ENCODE results near the gene ABLIM3.

Gene ABLIM3

DNA sequence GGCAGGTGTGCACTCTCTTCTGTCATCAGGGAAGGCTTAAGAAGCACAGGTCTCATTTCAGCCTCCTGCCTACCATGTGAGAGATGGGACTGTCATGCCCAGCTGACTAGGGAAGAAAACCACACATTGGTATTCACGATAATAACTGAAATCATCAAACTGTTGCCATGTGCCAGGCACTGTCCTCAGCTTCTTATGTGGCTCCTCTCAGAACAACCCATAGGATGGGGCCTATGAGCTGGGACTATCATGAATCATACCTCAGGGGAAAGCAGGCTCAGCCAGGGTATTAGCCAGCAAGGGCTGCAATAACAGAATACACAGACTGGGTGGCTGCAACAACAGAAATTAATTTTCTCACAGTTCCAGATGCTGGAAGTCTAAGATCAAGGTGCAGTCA lies 133.6 kb downstream of the ABLIM3 start:
- in situ Hi-C loops (cut with MboI; ENCODE audit: low sequenced_read_pairs), result no loop called here
- H3K4me1 ChIP-seq, result peaks cover 3% of the 10 kb centered on the region
- no peaks in the 10 kb centered on the region for H3K36me3 ChIP-seq (replicated peaks)
- H3K9me3 ChIP-seq, result no peaks in the 10 kb centered on the region
- H3K4me3 ChIP-seq, result no peak overlapping the region
- no peaks in the 10 kb centered on the region for H3K27me3 ChIP-seq (ENCODE audit: low read depth)
- DNase-seq (ENCODE audit: low spot score in 2 of 2), result no peak

DNA sequence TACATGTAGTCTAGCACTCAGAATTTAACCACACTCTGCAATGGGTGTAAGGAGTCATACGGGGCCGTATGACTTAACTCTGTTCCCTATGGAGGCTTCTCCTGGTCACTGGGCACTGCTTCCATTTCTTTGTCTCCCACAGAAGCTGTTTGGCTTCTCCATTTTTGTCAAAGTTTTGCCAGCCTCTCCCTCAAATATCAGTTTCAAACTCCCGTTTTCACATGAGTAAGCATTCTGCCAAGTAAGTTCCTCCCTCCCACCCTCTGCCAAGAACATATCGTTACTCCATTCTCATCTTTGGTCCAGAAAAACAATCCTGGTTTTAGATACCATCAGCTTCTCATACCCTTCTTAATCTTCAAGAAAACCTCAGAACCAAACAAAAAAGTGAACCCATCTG lies 136.5 kb downstream of the ABLIM3 start:
- no peaks in the 10 kb centered on the region for H3K4me1 ChIP-seq
- in situ Hi-C loops (cut with MboI; ENCODE audit: low sequenced_read_pairs), result no loop called here
- no peak for DNase-seq (ENCODE audit: low spot score in 2 of 2)
- H3K27me3 ChIP-seq (ENCODE audit: low read depth), result no peaks in the 10 kb centered on the region
- no peaks in the 10 kb centered on the region for H3K36me3 ChIP-seq (replicated peaks)
- no peak overlapping the region for H3K4me3 ChIP-seq
- no peaks in the 10 kb centered on the region for H3K9me3 ChIP-seq

DNA sequence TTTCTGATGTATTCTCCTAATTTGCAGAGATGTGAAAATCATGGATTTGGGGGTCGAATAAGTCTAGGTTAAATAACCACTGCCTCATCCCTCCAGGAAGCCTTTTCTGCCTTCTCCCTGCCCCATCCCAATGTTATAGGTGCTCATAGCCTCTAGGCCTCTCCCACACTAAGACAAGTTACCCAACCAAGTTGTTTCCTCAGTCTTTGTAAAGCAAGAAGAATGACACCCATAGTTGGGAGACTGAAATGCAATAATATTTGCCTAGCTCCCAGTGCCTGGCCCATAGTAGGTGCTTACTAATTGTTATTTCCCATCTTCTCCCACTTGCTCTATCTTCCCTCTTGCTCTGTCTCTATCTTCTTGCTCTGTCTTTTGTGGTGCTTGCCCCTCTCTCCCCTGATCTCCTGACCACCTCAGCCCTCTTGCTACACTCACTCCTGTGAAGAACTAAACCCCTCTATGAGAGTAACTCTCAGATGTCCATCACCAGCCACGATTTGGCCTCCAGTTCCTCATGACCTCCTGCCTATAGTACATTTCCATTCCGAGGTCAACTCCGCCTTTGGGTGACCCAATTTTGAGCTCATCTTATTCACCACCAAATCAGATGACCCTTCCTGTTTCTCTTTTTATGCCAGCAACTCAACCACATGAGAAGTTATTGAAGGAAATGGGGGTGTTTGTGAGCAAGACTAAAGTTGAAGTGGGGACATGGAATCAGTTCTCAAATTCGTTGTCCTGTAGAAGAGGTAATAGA lies 137.3 kb downstream of the ABLIM3 start:
- no peak for DNase-seq (ENCODE audit: low spot score in 2 of 2)
- in situ Hi-C loops (cut with MboI; ENCODE audit: low sequenced_read_pairs), result no loop called here
- H3K4me1 ChIP-seq, result no peaks in the 10 kb centered on the region
- H3K36me3 ChIP-seq (replicated peaks), result no peaks in the 10 kb centered on the region
- no peaks in the 10 kb centered on the region for H3K27me3 ChIP-seq (ENCODE audit: low read depth)
- no peak overlapping the region for H3K4me3 ChIP-seq
- H3K9me3 ChIP-seq, result no peaks in the 10 kb centered on the region

DNA sequence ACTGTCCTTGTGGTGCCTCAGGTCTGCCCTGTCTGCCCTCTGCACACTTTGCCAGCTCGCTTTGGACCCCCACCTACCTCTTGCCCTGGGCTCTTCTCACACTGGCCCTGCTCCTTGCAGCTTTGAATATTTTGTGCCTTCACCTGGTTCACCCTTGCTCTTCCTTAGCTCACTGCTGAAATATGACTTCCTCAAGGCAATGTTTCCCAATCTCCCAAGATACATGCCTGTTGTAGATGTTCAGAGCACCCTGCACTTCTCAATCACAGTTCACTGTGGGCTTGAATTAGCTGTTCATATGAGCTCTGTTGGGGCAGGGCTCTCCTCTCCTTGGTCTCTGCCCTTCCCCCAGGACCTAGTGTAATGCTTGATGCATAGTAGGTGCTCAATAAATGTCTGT lies 138.4 kb downstream of the ABLIM3 start:
- no peaks in the 10 kb centered on the region for H3K4me1 ChIP-seq
- in situ Hi-C loops (cut with MboI; ENCODE audit: low sequenced_read_pairs), result no loop called here

GRCh38 chr5:149280124-149280523 lies 138.8 kb downstream of the ABLIM3 start:
- Histone ChIP-seq H3K4me1 (no peaks in the 10 kb centered on the region), H3K36me3 (replicated peaks) (no peaks in the 10 kb centered on the region), H3K9me3 (no peaks in the 10 kb centered on the region), H3K4me3 (no peak overlapping the region), H3K27me3 (ENCODE audit: low read depth) (0 out of 2 replicates have a peak, but pooled peaks cover 3% of the 10 kb centered on the region)
- no peak for DNase-seq (ENCODE audit: low spot score in 2 of 2)
- in situ Hi-C loops (cut with MboI; ENCODE audit: low sequenced_read_pairs), result no loop called here

More for the DNA sequence above, 138.4 kb downstream of the ABLIM3 start:
- Histone ChIP-seq H3K9me3 (no peaks in the 10 kb centered on the region), H3K36me3 (replicated peaks) (no peaks in the 10 kb centered on the region), H3K4me3 (no peak overlapping the region), H3K27me3 (ENCODE audit: low read depth) (0 out of 2 replicates have a peak, but pooled peaks cover 3% of the 10 kb centered on the region)
- DNase-seq (ENCODE audit: low spot score in 2 of 2), result no peak

- no peak for DNase-seq (ENCODE audit: low spot score in 2 of 2)
- Histone ChIP-seq H3K36me3 (replicated peaks) (no peaks in the 10 kb centered on the region), H3K27me3 (ENCODE audit: low read depth) (0 out of 2 replicates have a peak, but pooled peaks cover 3% of the 10 kb centered on the region), H3K4me1 (no peaks in the 10 kb centered on the region), H3K9me3 (no peaks in the 10 kb centered on the region), H3K4me3 (no peak overlapping the region)
- in situ Hi-C loops (cut with MboI; ENCODE audit: low sequenced_read_pairs), result no loop called here
Observed at GRCh38 chr5:149280802-149281201, 139.5 kb downstream of the ABLIM3 start.

- Histone ChIP-seq H3K36me3 (replicated peaks) (no peaks in the 10 kb centered on the region), H3K4me1 (no peaks in the 10 kb centered on the region), H3K4me3 (no peak overlapping the region), H3K27me3 (ENCODE audit: low read depth) (0 out of 2 replicates have a peak, but pooled peaks cover 3% of the 10 kb centered on the region), H3K9me3 (no peaks in the 10 kb centered on the region)
- no peak for DNase-seq (ENCODE audit: low spot score in 2 of 2)
- in situ Hi-C loops (cut with MboI; ENCODE audit: low sequenced_read_pairs), result no loop called here
Observed at GRCh38 chr5:149282027-149282965, 141.0 kb downstream of the ABLIM3 start.

GRCh38 chr5:149282966-149283332 lies 141.7 kb downstream of the ABLIM3 start:
- in situ Hi-C loops (cut with MboI; ENCODE audit: low sequenced_read_pairs), result no loop called here
- H3K36me3 ChIP-seq (replicated peaks), result no peaks in the 10 kb centered on the region
- H3K9me3 ChIP-seq, result no peaks in the 10 kb centered on the region
- no peak for DNase-seq (ENCODE audit: low spot score in 2 of 2)
- no peak overlapping the region for H3K4me3 ChIP-seq
- H3K27me3 ChIP-seq (ENCODE audit: low read depth), result 0 out of 2 replicates have a peak, but pooled peaks cover 3% of the 10 kb centered on the region
- H3K4me1 ChIP-seq, result no peaks in the 10 kb centered on the region

DNA sequence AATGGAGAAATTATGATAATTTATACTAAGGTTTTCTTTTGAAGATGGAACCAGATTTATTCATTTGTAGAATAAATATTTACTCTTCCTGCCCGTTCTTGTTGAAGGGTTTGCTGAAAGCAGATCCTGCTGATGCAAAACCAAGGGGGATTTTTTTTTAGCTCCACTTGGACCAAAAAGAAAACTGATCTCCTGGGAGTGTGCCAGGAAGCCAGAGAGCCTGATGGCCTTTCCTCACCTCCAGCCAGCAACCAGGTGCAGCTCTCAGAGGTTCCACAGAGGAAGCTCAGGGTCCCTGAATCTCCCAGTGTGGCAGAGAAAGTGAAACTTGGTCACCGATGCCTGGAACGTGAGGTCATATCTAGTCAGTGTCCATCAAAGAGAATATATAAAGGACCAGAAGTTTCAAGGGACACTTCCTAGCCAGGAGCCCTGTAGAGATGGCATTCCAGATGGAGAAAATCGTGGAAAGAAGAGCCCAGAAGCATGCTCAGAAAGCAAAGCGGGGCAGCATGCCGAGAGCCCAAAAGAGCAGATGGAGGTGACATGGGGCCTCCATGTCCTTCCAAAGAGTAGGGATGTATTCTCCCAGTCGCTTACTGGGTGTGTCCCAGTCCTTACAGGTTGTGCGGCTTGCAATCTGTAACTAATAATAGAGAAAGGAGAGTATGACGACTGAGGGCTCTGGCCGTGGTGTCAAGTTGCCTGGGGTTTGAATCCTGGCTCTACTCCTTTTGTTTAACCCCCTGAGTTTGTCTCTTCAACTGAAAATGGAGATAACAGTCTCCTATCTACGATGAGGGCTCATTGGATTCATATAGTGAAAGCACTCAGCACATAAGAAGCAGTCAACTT lies 142.6 kb downstream of the ABLIM3 start:
- no peaks in the 10 kb centered on the region for H3K36me3 ChIP-seq (replicated peaks)
- no peaks in the 10 kb centered on the region for H3K9me3 ChIP-seq
- H3K4me1 ChIP-seq, result no peaks in the 10 kb centered on the region
- H3K27me3 ChIP-seq (ENCODE audit: low read depth), result 0 out of 2 replicates have a peak, but pooled peaks cover 3% of the 10 kb centered on the region
- DNase-seq (ENCODE audit: low spot score in 2 of 2), result no peak
- in situ Hi-C loops (cut with MboI; ENCODE audit: low sequenced_read_pairs), result no loop called here
- H3K4me3 ChIP-seq, result no peak overlapping the region

- H3K27me3 ChIP-seq (ENCODE audit: low read depth), result 0 out of 2 replicates have a peak, but pooled peaks cover 3% of the 10 kb centered on the region
- H3K9me3 ChIP-seq, result no peaks in the 10 kb centered on the region
- no peaks in the 10 kb centered on the region for H3K36me3 ChIP-seq (replicated peaks)
- H3K4me1 ChIP-seq, result no peaks in the 10 kb centered on the region
- in situ Hi-C loops (cut with MboI; ENCODE audit: low sequenced_read_pairs), result no loop called here
- DNase-seq (ENCODE audit: low spot score in 2 of 2), result no peak
- H3K4me3 ChIP-seq, result no peak overlapping the region
Observed at GRCh38 chr5:149284501-149284900, 143.2 kb downstream of the ABLIM3 start.

GRCh38 chr5:149285153-149285552 lies 143.9 kb downstream of the ABLIM3 start:
- no peaks in the 10 kb centered on the region for H3K9me3 ChIP-seq
- no peak overlapping the region for H3K4me3 ChIP-seq
- H3K4me1 ChIP-seq, result no peaks in the 10 kb centered on the region
- no peaks in the 10 kb centered on the region for H3K36me3 ChIP-seq (replicated peaks)
- no peak for DNase-seq (ENCODE audit: low spot score in 2 of 2)
- in situ Hi-C loops (cut with MboI; ENCODE audit: low sequenced_read_pairs), result no loop called here
- 0 out of 2 replicates have a peak, but pooled peaks cover 3% of the 10 kb centered on the region for H3K27me3 ChIP-seq (ENCODE audit: low read depth)

- Histone ChIP-seq H3K27me3 (ENCODE audit: low read depth) (0 out of 2 replicates have a peak, but pooled peaks cover 5% of the 10 kb centered on the region), H3K36me3 (replicated peaks) (no peaks in the 10 kb centered on the region), H3K4me3 (no peak overlapping the region), H3K4me1 (no peaks in the 10 kb centered on the region), H3K9me3 (no peaks in the 10 kb centered on the region)
- DNase-seq (ENCODE audit: low spot score in 2 of 2), result no peak
- in situ Hi-C loops (cut with MboI; ENCODE audit: low sequenced_read_pairs), result no loop called here
Observed at GRCh38 chr5:149288436-149288835, 147.1 kb downstream of the ABLIM3 start.

DNA sequence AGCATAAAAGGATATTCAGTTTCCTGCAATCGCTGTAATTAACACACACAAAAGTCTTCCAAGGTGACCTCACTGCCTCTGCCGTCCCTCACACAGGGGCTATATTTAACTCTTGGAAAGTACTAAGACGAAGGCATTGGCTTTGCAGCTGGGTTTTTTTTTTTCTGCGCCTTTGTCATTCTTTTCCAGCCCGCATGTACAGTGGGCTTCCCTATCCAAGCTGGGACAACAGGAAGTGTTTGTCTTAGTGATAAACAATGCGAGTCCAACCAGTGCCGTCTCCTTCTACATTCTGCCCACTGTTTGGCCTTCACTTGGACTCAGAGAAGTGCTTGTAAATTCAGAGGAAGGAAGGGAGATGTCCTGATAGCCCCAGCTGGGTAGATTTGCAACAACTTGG lies 148.0 kb downstream of the ABLIM3 start:
- no peak overlapping the region for H3K4me3 ChIP-seq
- no peaks in the 10 kb centered on the region for H3K4me1 ChIP-seq
- no peaks in the 10 kb centered on the region for H3K36me3 ChIP-seq (replicated peaks)
- peaks cover 3% of the 10 kb centered on the region; the same call in 1 of the 2 replicates for H3K27me3 ChIP-seq (ENCODE audit: low read depth)
- in situ Hi-C loops (cut with MboI; ENCODE audit: low sequenced_read_pairs), result no loop called here
- DNase-seq (ENCODE audit: low spot score in 2 of 2), result no peak
- H3K9me3 ChIP-seq, result no peaks in the 10 kb centered on the region

All from HAP-1 (cell line).